ENCODE measurements around the gene RABGAP1.

Gene RABGAP1

DNA sequence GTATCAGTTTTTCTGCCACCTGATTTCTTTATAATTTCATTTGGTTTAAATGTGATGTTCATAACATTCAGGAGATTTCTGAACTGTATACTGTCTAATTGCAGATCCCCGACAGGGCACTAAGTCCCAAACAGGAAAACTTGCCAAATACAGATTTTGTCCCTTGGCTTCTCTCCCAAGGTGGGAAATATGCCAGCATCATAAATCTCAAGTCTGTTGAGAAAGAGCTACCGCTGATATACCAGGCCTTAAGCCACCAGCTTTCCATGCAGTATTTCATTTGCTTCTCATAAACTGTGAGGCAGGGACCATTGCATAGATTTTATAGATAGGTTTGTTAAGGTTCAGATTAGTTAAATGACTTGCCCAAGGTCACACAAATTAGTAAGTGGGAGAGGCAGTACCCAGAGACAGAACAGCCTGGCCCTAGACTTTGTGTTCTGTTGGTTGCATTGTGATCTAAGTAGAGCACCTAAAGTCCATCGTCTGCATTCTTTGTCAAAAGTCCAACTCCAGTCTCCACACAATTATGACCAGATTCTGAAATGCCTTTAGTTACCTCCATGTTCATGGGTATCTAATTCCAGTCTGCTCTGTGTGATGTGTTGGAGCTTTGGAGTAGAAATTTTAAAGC lies 108.9 kb downstream of the RABGAP1 start:
- DNase-seq: no peak

DNA sequence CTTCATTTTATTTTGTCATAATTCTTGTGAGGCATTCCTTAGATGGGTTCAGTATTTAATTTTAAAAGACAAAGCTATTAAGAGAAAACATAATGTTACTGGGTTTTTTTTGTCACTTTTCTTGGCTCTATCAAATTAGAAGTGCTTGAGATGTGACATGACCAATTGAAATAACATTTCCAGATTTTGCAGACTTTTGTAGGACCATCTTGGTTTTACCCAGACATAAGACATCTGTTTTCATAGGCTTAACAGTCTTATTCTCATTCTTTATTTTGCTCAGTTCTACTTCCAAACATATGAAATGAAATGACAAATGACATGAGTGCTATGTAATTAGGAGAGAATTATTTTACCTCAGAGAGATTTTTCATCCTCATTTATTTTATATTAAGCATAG lies 112.2 kb downstream of the RABGAP1 start:
- no peak for DNase-seq

- DNase-seq: no peak
Measured at GRCh38 chr9:123053711-123054110, 112.9 kb downstream of the RABGAP1 start.

- no peak for DNase-seq
Measured at GRCh38 chr9:123058834-123059233, 118.0 kb downstream of the RABGAP1 start.

- DNase-seq: no peak
Measured at GRCh38 chr9:123059472-123060220, 118.8 kb downstream of the RABGAP1 start.

- no peak for DNase-seq
Measured at GRCh38 chr9:123061216-123061615, 120.4 kb downstream of the RABGAP1 start.

GRCh38 chr9:123062351-123063176 lies 121.7 kb downstream of the RABGAP1 start:
- no peak for DNase-seq

GRCh38 chr9:123063177-123063598 lies 122.4 kb downstream of the RABGAP1 start:
- no peak for DNase-seq

GRCh38 chr9:123063896-123064295 lies 123.1 kb downstream of the RABGAP1 start:
- no peak for DNase-seq

GRCh38 chr9:123064716-123065115 lies 123.9 kb downstream of the RABGAP1 start:
- no peak for DNase-seq

GRCh38 chr9:123065196-123065595 lies 124.4 kb downstream of the RABGAP1 start:
- DNase-seq: no peak

DNA sequence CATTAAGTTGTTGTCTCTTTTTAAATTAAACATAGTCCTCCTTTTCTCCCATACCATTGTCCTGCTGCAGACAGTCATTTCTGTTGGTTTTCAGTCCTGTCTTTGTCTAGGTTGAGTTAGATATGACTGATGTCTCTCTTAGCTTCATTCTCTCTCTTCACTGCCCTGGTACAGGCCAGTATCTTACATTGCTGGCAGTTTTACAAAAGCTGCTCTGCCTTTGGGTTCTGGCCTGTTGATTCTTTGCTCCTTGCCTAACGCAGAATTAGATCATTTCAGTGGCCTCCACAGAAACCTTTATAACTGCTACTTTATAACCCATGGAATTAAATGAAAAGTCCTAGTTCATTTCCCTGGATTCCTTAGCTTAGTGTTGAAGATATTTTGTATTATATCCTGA lies 126.3 kb downstream of the RABGAP1 start:
- no peak for DNase-seq

GRCh38 chr9:123069010-123069481 lies 128.2 kb downstream of the RABGAP1 start:
- DNase-seq: no peak

- DNase-seq: no peak
Measured at GRCh38 chr9:123070198-123070597, 129.4 kb downstream of the RABGAP1 start.

DNA sequence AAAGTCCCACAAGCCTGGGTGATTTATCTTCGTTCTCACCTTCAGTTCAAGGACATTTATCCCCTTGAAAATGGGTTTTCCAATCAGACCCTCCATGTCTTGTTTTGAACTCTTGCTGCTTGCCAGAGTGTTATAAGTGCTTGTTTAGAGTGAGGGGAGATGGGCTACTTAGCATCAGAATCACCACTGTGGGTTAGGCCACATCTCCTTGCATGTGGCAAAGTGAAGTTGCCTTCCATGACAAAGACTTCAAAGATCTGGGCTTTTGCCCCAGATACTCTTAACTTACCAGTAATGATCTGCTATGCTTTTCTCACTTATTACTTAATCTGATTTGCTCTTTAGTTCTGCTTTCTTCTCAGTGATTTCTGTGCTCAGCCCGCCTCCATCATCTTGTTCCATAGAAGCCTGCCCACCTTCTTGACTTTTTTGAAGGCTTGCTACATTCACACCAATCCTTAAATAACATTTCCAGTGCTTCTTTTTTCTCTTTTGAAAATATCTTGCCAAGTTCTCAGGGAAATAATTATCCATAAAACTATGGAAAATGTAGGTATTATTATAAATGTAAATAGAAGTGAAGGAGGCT lies 131.7 kb downstream of the RABGAP1 start:
- DNase-seq: no peak

GRCh38 chr9:123073441-123073840 lies 132.6 kb downstream of the RABGAP1 start:
- DNase-seq: no peak

- no peak for DNase-seq
Measured at GRCh38 chr9:123073991-123074422, 133.2 kb downstream of the RABGAP1 start.

DNA sequence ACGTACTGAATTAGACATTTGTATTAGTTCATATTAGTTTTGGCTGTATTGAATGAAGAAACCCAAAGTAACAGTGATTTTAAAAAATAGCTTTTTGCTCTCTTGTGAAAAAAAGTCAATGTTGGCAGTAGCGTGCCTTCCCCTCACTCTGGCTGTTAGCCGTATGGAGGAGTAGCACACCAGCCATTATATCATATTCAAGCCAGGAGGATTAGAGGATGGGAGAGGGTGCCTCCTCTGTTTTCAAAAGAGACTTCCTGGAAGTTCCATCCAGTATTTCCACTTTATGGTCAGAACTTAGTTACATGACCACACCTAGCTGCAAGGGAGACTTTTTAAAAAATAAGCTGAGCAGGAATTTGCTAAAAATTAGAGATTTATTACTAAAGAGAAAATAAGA lies 133.8 kb downstream of the RABGAP1 start:
- DNase-seq: no peak

DNA sequence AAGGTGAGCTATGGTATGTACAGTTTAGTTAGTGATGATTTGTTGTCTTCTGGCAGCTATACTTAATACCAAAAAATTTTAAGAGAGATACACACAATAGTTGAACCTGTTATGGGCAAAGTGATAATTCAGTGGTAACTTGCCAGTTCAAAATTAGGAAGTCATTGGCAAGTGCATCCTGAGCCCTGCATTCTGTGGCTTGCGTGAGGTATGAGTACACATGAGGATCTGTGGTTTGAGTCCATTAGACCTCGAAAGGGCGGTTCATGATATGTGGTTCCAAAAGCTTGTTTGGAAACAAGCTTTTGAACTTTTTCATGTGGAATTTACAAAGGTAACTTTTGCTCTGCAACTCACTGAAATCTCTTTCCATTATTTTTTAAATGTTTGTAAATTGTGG lies 139.6 kb downstream of the RABGAP1 start:
- DNase-seq: no peak

DNA sequence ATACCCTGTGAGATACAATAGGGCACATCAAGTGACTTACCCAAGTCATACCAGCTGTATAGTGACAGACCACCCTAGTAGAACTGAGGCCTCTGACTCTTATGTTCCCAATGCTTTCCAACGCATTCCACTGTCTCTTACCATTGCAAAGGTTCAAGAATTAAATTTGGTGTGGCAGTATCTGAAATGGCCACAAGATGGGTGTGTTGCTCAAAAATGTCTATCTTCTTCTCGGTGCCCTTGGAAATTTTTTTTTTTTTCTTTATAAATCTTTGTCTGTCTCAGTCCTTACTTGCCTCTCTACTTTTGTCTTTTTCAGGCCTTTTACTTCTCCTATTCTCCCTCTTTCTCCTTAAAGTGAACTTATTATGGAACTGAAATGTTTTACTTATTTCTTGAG lies 141.0 kb downstream of the RABGAP1 start:
- DNase-seq: no peak

GRCh38 chr9:123083680-123084079 lies 142.9 kb downstream of the RABGAP1 start:
- DNase-seq: no peak

- no peak for DNase-seq
Measured at GRCh38 chr9:123084256-123084655, 143.4 kb downstream of the RABGAP1 start.

GRCh38 chr9:123085916-123086315 lies 145.1 kb downstream of the RABGAP1 start:
- DNase-seq: no peak
